K562 (cell line): ENCODE results near the gene APLP1. TPM values are rescaled to one million over a fixed set of nuclear protein-coding genes. Genes with fewer than 3 reads are reported as not detected.

Experiments
- EHMT2 ChIP-seq: fragments of 450-650 bp; IDR thresholded peaks from 2 replicates; pipeline ENCODE4 v1.6.1; 2018; ENCODE audit warnings: antibody characterized with exemption
- ETV1 ChIP-seq: fragments of 450-650 bp; conservative IDR thresholded peaks from 2 replicates; pipeline ENCODE4 v1.6.1; 2016; ENCODE audit warnings: missing genetic modification characterization, control low read depth, low read depth, missing compliant biosample characterization
- LCOR ChIP-seq: sonication (generic); formaldehyde crosslinking; IDR thresholded peaks from 2 replicates; pipeline ENCODE4 v1.8.0; 2022; ENCODE audit warnings: mild to moderate bottlenecking, missing genetic modification reagents
- NR2C1 ChIP-seq, 2 experiments: fragments of 450-650 bp; IDR thresholded peaks; 2 replicates each; pipeline ENCODE4 v1.6.1; 2017; ENCODE audit warnings: mild to moderate bottlenecking in 2 of 2, antibody characterized with exemption in 1 of 2, inconsistent platforms in 1 of 2, missing compliant biosample characterization in 1 of 2, missing genetic modification characterization in 1 of 2
- PRDM10 ChIP-seq: fragments of 450-650 bp; IDR thresholded peaks from 2 replicates; pipeline ENCODE4 v1.6.1; 2018; ENCODE audit not compliant: partially characterized antibody
- SFPQ ChIP-seq: fragments of 200-400 bp; formaldehyde crosslinking; IDR thresholded peaks from 2 replicates; pipeline ENCODE4 v1.6.1; 2017; ENCODE audit warnings: mild to moderate bottlenecking, low read depth, low read length, moderate library complexity
- SOX6 ChIP-seq: fragments of 450-650 bp; IDR thresholded peaks from 2 replicates; pipeline ENCODE4 v1.6.1; 2014; ENCODE audit warnings: mild to moderate bottlenecking
- TCF7L2 ChIP-seq: fragments of 150-350 bp; IDR thresholded peaks from 2 replicates; pipeline ENCODE4 v1.6.1; 2016; ENCODE audit warnings: low read depth, mild to moderate bottlenecking, low read length, moderate library complexity
- TRIM24 ChIP-seq, 2 experiments: fragments of 450-650 bp; IDR thresholded peaks; 2 replicates each; pipeline ENCODE4 v1.6.1; 2016
- ZBTB1 ChIP-seq: sonication (generic); formaldehyde crosslinking; IDR thresholded peaks from 2 replicates; pipeline ENCODE4 v1.8.1; 2023; ENCODE audit warnings: missing genetic modification reagents, low read depth, mild to moderate bottlenecking, borderline replicate concordance
- ZMIZ1 ChIP-seq, 2 experiments: fragments of 150-350 bp in 1 of 2; IDR thresholded peaks; 2 replicates each; pipeline ENCODE4 v1.6.1; 2012 to 2016; ENCODE audit warnings: low read depth in 2 of 2, low read length in 2 of 2, mild to moderate bottlenecking in 1 of 2, moderate library complexity in 1 of 2
- polyA plus RNA-seq, 8 experiments: library from polyadenylated mRNA; depleted of rRNA in 4 of 8; stranded (reverse) in 5 of 8; unstranded in 3 of 8; fragments of >200 nt; fragmentation: Nextera tagmentation in 2 of 8; fragmentation: Illumina TruSeq in 1 of 8; extraction: Ambion mirVana in 2 of 8; extraction: Trizol in 1 of 8; gene quantifications; 2 replicates each; pipeline versions ENCODE4 v1.2.1 to v1.2.3, GENCODE V29; 2011 to 2014; ENCODE audit warnings: inconsistent platforms in 1 of 8, missing spikeins in 1 of 8
- total RNA-seq, 7 experiments: library from RNA; depleted of rRNA in 6 of 7; stranded (reverse); fragments of >200 nt in 6 of 7; fragmentation: Illumina TruSeq in 2 of 7; extraction: Trizol in 2 of 7; gene quantifications; 2 replicates each; pipeline versions ENCODE4 v1.2.1 to v1.2.3, GENCODE V29; 2011 to 2021; ENCODE audit warnings: low replicate concordance in 1 of 7
- TF ChIP-seq, protein P1 (sequence below): sonication (generic); formaldehyde crosslinking; IDR thresholded peaks from 2 replicates; pipeline ENCODE4 v1.8.0; 2022; ENCODE audit warnings: mild to moderate bottlenecking, missing genetic modification reagents
- TF ChIP-seq, protein P2 (sequence below): fragments of 450-650 bp; formaldehyde crosslinking; IDR thresholded peaks from 2 replicates; pipeline ENCODE4 v1.4.0; 2020; ENCODE audit warnings: mild to moderate bottlenecking, moderate library complexity

The APLP1 gene
- total and polyA plus RNA-seq, 9 of the 15 experiments (the other 6 are each of a cell fraction or from before 2014, with no cell fraction given), result 0.69 to 9.9 (median 4.7) TPM

DNA sequence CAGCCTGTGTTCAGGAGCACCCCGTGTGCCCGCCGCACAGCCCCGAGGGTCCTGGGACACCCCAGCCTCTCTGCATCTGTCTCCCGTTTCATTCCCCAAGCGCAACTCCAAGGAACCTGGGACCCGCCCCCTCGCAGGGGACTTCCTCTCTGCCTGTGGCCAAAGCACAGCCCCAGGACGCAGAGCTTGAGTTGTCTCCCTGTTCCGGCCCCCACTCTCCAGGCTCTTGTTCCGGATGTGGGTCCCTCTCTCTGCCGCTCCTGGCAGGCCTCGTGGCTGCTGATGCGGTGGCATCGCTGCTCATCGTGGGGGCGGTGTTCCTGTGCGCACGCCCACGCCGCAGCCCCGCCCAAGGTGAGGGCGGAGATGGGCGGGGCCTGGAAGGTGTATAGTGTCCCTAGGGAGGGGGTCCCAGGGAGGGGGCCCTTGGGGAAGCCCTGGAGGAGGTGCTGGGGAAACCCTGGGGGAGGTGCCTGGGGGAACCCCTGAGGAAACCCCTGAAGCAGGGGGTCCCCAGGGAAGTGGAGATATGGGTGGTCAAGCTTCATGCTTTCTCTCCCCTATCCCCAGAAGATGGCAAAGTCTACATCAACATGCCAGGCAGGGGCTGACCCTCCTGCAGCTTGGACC lies 35.3 kb downstream of the APLP1 start (continued):
- TF ChIP-seq PRDM10 (peak; percentile 14), ZMIZ1 (IDR thresholded peaks at IDR 0.05; ENCODE audit: low read depth in 2 of 2, low read length in 2 of 2) (no peak), ETV1 (tag) (peak; percentile 85), SOX6 (no peak), SFPQ (no peak), ZBTB1 (CRISPR knock-in tag) (no peak), NR2C1 (IDR thresholded peaks at IDR 0.05) (no peak), NR2C1 (tag; IDR thresholded peaks at IDR 0.05) (no peak), EHMT2 (no peak), TCF7L2 (no peak), TRIM24 (IDR thresholded peaks at IDR 0.05) (no peak), LCOR (CRISPR knock-in tag) (0 out of 2 replicates have a peak, but pooled peaks have one; percentile 29)
- TF ChIP-seq, protein P1, sequence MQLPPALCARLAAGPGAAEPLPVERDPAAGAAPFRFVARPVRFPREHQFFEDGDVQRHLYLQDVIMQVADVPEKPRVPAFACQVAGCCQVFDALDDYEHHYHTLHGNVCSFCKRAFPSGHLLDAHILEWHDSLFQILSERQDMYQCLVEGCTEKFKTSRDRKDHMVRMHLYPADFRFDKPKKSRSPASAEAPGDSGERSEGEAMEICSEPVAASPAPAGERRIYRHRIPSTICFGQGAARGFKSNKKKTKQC (CRISPR knock-in tag), result no peak
- TF ChIP-seq, protein P2, sequence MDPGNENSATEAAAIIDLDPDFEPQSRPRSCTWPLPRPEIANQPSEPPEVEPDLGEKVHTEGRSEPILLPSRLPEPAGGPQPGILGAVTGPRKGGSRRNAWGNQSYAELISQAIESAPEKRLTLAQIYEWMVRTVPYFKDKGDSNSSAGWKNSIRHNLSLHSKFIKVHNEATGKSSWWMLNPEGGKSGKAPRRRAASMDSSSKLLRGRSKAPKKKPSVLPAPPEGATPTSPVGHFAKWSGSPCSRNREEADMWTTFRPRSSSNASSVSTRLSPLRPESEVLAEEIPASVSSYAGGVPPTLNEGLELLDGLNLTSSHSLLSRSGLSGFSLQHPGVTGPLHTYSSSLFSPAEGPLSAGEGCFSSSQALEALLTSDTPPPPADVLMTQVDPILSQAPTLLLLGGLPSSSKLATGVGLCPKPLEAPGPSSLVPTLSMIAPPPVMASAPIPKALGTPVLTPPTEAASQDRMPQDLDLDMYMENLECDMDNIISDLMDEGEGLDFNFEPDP (CRISPR knock-in tag), result no peak
